Activated CD4-positive, alpha-beta T cell treated with anti-CD3 and anti-CD28 coated beads, Interleukin-2, amount 50 U/mL, for 16 hours (primary cell): Measurements from ENCODE around the gene CSNK1A1L.

Experiments used
- DNase-seq: peaks from one replicate; pipeline ENCODE4 v3.0.0-alpha.2; 2020

CSNK1A1L gene

DNA sequence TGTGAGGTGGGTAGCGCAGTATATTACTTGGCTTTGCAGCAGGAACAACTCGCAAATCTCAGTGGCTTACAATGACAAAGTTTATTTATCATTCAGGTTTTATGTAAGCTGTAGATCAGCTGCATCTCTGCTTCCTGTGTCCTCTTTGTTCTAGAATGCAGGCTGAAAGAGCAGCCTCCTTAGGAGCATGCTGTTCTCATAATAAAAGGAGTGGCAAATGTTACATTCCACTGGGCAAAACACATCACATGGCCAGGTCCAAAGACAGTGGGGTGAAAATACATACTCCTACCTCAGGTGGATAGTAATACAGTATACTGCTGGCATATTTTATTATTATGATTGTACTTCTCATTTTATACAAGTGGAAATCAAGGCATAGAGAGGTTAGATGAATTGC lies 1.2 kb upstream of the CSNK1A1L start:
- no peak for DNase-seq

DNA sequence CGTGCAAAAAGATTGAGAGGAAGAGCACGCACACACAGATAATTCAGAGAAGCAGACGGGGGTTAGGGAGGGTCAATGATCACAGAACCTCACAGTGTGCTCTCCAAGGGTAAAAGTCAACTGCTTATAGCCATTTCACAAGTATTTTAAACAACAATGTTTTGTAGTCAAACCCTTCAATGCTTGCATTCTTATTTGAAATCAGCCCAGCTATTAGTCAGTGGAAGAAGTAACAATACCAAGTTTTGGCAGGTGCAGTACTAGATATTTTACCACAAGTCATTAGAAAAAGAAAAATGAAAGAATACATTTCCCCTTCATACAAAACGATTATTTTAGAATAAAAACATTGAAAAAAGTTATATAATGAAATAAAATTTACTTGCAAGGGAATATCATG lies 2.6 kb downstream of the CSNK1A1L start:
- DNase-seq = no peak

DNA sequence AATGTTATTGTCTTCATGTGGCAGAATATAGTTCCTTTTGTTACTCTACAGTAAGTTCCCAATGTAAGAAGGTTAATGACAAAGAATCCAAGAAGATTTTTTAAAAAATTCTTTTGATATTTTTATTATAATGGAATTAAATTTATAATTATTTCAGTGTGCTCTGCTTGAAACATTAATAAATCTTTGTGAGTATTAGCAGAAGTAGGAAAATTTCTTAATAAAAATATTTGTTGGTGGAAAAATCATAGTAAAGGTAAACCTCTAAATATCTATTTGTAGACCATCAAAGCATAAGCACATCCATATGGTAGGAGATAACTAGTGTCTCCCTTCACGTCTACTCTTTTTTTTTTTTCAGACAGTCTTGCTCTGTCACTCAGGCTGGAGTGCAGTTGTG lies 4.3 kb downstream of the CSNK1A1L start:
- DNase-seq = no peak

DNA sequence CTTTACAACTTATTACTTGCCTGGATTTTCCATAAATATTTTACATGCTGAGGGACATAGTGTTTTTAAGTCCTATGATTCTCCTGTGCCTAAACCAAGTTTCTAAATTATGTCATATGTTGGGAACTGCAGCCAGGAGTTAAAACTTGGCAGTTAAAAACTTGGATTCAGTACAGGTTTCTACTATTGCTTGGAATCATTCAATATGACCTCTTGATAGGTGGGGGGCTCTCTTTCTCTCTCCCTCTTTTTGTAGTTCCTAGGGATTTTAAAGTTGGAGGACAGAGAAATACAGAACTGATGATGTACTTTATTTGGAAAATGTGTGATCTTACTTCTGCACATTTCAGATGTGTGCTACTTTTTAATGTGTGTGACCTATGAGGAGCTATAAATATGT lies 4.7 kb downstream of the CSNK1A1L start:
- no peak for DNase-seq

DNA sequence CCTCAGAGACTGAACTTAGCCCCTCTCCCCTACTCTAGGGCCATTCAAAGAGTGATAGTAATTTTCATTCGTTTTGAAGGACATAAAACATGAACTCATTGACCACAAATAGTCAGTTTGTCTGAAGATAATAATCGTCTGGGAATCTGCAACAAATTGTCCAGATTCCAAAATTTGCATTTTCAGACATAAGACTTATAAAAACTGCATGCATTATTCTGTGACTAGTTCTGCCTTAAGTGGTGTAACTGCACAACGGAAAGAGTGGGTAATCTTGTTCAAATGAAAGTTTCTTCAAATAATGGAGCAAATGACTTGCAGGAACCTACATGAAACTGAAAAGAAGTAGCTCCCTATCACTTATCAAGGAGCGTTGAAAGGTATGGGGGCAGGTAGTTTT lies 8.4 kb downstream of the CSNK1A1L start:
- DNase-seq = no peak

DNA sequence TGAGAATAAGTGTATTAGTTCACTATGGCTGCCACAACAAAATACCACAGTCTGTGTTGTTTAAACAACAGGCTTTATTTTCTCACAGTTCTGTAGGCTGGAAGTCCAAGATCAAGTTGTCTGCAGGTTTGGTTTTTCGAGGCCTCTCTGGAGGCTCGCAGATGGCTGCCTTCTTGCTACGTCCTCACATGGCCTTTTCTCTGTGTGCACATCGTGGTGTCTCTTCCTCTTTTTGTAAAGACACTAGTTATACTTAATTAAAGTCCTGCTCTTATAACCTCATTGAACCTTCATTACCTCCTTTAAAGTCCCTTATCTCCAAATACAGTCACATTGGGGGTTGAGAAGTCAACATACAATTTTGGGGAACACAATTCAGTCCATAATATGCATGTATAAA lies 10.6 kb downstream of the CSNK1A1L start:
- DNase-seq = no peak

DNA sequence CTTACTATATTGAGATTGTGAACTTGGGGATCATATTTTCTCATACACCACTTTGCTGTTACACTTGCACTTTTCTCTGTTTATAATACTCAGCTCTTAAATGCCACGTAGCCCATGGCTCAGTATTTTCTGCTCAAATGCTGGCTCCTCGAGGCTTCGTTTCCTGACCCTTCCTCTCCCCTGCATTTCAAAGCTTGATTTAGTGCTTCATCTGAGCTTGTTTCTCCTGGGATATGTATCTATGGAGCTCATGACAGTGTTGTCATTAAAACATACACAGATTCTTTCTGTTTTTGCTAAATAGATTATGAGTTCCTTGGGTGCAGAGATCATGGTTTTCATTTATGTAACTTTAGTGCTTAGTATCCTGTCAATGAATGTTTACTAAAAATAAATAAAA lies 11.4 kb downstream of the CSNK1A1L start:
- DNase-seq = no peak

DNA sequence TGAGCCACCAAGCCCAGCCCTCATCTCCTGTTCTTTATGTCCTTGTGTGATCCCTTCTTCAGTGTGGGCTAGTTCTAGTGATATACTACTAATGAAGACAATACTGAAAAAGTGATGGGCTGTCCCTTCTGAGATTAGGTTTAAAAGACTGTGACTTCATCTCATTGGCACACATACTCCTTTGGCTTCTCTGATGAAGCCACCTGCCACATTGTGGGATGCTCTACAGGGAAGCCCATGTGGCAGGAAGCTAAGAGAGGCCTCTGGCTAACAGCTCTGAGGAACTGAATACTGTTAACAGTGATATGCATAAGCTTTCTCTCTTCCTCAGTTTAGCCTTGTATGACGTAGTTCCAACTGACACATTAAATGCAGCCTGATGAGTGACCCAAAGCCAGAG lies 13.6 kb downstream of the CSNK1A1L start:
- DNase-seq = no peak

DNA sequence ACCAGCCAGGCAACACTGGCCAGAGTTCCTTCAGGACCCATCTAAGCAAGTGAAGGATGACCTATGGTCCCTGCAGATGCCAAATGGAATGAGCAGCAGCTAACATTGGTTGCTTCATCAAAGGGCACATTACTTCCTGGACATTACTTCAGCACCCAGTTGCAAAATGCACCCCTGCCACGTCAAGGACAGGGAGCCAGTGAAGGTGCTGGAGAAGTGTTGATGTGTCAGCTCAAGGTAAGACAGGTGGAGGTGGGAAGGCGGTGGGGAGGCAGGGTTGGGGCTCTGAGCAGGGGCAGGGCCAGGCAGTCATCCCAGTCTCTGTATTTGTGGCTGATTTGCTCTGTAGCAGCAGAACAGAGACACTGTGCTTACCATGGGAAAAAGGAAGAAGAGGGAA lies 14.6 kb downstream of the CSNK1A1L start:
- DNase-seq = no peak

DNA sequence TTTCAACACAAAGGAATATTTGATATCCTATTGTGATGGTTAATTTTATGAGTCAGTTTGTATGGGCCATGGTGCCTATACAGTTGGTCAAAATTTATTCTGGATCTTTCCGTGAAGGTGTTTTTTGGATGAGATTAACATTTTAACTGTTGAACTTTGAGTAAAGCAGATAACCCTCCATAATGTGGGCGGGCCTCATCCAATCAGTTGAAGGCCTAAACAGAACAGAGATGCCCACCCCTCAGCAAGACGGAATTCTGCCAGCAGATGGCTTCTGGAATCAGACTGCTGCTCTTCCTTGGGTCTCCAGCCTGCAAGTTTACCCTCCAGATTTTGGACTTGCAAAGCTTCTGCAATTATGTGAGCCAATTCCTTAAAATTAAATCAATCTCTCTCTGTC lies 16.0 kb downstream of the CSNK1A1L start:
- DNase-seq = no peak

DNA sequence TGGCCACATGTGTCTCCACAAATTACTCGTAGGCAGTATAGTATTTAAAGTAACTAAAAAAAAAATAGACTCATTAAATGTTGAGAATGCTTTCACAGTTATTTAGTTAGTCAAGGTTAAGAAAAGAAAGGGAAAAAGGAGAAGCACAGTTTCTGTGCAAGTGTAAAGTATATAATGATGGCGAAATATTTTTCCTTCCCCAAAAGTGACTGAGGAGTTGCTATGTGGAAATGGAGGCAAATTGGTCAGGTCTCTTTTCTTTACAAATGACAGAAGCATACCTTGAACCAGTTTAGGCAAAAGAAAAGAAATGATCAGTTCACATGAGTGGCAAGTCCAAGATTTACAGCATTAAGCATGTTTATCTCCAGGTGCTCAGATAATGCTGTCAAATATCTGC lies 18.0 kb downstream of the CSNK1A1L start:
- DNase-seq = no peak

DNA sequence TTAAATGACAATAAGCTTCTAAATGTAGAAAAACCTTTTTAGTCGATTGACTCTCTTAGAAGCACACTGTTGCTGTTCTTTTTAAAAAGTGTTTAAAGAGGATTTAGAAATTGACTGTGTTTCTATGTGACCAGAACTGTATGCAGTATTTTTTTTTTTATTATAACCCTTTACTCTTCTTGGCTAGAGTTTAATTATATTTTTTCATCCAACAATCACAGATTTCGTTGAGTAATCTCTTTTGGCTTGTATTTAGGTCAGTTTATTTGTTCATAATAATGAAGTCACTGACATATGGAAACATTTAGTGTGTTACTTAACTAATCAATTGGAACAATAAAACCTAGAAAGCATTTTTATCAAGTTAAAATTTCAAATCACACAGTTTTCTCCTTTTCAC lies 19.9 kb downstream of the CSNK1A1L start:
- DNase-seq = no peak

DNA sequence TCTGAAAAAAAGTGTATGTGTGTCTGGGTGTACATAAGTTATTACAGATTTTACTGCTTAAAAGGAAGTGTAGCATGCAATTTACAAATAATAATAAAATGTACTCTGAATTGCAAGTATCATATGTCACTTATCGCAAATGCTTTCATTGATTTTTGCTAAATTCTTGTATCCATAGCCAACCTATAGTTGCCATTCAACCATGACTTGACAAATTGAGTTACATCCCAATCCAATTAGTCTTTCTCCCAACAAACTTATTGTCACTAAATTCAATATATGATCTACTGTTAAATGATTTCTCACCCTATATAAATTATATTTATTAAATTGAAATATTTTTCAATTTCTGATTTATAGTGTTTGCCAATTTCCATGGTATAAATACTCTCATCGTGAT lies 28.6 kb downstream of the CSNK1A1L start:
- DNase-seq = no peak

DNA sequence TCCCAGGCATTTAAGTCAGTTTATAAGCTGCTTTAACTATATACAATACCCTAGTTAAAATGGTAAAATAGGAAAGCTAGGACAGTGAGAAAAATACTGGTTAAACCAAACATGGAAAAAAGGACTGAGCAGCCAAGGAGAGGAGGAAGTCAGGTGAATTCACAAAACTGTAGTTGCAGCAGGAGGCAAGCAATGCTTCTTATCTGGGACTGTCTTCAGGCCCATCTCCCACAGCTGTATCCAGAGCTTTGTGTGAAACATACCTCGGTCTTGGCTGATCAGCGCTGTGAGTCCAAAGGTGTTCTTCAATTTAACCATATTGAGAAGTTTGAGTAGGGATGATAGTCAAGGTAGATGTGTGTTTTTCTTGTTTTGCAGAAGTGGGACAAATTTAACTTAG lies 30.3 kb downstream of the CSNK1A1L start:
- DNase-seq = no peak

DNA sequence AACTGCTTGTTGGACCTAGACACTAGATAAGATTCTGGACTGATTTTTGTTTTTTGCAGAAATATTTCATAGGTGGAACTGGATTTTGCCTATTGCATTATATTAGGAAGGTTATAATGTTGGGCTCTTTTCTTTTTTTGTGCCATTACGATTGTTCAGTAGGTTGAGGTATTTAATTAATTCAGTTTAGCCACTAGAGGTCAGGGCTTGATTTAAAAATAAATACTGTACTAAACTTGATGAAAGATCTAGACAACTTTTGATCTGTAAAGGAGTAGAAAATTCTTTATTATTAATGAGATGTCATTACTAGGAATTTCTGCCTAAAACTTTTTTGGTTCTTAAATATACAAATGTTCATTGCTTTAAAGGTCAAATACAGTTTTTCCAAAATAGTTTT lies 30.8 kb downstream of the CSNK1A1L start:
- peak; percentile 16 for DNase-seq

DNA sequence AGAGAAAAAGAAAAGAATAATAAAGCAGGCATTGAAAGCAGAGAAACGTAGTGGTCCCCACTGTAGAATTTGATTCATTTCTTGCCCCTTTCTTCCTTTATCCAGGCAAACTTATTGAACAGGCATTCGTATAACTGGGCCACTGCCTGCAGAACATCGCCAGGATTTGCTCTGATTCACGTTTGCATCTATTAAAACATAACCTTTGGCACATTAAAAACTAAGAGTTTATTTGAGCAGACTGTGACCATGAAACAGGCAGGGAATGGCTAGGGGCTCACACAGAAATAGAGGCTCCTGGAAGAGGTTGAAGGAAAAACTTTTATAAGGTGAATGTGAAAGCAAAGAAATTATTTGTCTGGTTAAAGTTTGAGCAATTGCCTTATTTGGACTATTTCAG lies 33.4 kb downstream of the CSNK1A1L start:
- DNase-seq = no peak

DNA sequence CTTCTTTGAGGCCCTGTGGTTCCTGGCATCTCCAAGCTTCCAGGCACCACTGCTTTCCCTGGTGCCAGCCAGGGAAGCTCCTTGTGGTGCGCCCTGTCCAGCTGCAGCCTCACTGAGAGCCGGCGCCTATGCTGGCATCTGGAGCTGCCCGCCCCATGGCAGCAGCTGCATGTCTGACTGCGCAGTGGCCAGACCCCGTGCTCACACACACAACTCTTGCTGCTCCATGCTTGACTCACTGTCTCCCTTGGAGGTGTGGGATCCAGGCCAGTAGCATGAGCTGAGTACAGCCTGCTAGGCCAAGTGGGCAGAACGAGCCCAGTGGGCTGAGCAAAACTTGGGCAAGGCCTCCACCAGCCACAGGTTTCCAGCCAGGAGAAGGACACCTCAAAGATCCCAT lies 34.5 kb downstream of the CSNK1A1L start:
- DNase-seq = no peak

DNA sequence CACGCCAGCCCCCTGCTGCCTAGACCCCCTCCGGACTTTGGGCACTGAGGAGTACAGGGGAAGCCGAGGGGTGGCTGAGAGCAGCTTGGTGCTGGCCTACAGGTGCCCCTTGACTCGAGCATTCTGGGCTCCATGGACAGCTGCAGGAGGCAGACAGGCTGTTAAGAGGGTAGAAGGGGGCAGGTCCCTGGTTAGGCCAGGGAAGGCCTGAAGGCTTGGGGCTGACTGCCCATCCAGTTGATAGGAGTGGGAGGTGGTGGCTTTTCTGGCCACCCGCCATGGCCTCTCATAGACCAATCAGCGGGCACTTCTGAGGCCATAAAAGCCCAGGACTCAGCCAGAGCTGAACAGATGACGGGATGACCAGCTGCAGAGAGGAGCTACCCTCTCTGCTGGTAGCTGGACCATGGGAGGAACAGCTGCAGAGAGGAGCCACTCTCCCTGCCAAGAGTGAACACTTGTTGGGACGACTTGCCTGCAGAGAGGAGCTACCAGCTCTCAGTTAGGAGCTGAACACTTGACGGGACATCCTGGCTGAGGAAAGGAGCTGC lies 35.2 kb downstream of the CSNK1A1L start:
- DNase-seq = no peak

DNA sequence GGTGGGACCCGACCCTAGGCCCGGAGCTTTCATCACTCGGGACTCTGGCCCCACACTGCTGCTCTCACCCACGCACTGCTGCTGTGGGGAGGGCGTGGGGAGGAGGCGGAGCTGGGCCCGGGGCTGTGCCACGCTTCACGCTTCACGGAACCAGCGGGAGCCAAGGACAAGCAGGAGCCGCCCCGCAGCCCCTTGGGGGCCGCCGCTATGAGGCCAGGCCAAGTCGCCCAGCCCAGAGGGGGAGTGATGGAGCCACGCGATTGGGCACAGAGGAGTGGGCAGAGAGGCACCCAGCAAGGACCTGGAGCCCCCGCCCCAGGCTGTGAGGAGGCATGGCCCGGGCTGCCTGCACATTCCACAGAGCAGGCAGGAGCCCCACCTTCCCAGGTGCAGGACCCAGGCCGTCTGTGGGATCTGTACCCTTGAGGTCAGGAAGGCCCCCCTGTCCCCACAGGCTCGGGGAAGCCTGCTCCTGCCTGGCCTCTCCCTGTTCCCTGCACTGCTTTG lies 35.8 kb downstream of the CSNK1A1L start:
- no peak for DNase-seq

DNA sequence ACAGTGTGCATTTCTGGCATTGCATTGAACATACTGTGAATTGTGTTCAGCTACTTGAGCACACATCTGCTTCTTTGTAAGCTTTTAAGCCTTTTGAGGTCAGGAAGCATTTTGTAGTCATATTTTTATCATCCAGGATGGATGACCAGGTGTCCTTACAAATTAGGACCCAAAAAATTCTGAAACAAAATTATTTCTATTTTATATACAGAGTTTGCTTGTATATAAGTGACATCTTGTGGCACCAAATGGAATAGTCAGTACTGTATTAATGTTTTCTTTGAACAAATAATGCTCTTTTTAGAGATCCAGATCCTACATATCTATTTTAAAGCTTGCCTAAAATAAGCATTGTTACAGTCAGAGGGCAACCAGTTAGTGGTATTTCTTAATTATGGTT lies 36.5 kb downstream of the CSNK1A1L start:
- DNase-seq = no peak

DNA sequence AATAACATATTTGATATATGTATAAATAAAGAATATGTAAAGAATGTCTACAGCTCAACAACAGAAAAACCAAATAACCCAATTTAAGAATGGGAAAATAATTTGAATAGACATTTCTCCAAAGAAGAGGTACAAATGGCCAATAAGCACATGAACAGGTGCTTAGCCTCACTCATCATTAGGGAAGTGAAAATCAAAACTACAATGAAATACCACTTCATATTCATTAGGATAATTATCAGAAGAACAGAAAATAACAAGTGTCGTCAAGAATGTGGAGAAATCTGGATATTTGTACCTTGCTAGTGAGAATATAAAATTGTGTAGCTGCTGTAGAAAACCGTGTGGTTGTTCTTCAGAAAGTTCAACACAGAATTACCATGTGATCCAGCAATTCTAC lies 37.6 kb downstream of the CSNK1A1L start:
- no peak for DNase-seq

DNA sequence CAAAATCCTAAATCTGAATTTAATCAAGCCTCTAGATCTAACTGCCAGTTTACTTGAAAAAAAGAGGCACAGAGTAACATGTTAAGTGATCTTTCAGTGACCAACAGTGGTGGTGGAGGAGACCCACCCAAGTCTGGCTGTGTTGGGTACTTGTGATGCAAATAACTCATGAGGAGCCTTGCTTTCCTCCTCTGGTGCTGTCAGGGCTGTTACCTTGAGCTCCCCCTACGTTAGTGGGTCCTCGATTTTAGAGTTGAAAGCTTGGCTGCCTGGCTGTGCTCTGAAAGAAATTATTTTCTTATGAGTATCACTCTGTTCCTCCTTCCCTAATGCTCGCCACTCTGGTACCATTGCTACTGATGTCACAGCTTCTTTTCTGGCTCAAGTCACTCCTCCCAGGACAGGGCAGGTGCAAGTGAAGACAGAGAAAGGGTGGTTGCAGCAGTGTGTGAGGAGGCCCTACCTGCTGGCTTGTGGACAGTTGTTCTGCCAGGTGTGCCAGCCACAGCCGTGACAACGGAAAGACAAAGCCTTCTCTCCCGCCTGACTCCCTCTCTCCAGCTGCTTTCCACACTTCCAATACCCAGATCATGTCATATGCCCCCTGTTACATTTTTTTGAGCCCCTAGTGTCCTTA lies 39.5 kb downstream of the CSNK1A1L start:
- no peak for DNase-seq

DNA sequence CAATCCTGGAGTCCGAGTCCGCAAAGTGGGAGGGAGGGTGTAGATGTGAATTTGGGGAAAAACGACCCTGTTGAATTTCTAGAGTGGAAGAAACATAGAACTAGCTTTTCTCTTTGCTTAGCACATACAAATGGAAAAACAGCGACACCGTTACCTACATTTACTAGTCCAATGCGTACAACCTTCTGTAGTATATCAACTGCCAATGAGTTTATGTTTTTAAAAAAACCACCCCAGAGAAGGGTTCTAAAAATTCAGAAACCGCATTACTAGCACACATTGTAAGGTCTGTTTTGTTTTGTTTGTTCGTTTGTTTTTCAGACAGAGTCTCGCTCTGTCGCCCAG lies 45.6 kb downstream of the CSNK1A1L start:
- DNase-seq = no peak

DNA sequence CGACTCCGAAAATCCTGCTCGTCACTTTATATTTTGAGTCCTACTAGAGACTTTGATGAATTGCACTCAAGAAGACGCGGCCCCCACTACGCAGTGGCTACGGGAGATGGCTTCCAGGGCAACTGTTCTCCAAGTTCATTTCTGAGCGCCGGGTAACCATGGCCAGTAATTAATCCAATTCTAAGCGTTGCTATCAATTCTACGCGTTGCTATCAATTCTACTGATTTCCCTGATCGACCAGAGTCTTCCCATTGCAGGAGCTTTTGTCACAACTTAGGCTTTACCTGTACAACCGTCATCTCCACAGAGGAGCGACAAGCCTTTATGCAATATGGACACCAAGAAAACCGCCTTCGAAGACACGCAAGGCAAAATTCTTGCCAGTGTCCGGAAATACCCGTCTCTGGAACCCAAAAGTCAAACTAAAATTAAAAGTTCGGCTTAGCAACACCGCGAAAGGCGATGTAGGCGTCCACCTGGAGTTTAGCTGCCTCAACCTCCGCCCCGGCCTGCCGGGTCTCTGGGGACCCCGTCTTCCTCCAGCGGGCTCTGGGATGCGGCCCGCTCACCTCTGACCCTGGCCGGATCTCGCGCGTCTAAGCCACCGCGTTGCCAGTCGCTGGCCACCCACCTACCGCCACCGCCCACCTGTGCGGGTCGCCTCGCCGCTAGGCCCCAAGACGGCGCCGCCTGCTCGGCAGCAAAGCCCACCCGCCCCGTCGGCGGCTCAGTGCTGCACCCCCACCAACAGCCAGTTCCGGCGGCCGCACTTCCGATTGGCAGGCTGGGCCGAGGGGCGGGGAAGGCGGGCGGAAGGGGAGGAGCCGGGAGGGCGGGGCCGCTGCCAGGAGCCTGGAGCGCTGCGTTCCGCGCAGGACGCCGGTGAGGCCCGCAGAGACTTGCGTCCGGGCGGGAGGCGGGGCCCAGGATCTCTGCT lies 46.3 kb downstream of the CSNK1A1L start, which contains the start of gene SUPT20H:
Gene SUPT20H, minus strand, starts transcription at position 779 of the 938 bp plus-strand sequence. CDS start 8,198 bp downstream, outside the sequence.
- peak; percentile 95 for DNase-seq
